RKO (cell line): Measurements from ENCODE around the gene PABPN1L.

ENCODE experiments used
- DNase-seq: peaks from one replicate; pipeline ENCODE4 v3.0.0-alpha.2; 2016; ENCODE audit warnings: low spot score

The PABPN1L gene

GRCh38 chr16:88884569-88885271, 18.3 kb upstream of the PABPN1L start:
- no peak for DNase-seq

- DNase-seq = no peak
Observed at GRCh38 chr16:88883946-88884345, 17.5 kb upstream of the PABPN1L start.

GRCh38 chr16:88883117-88883895, 16.8 kb upstream of the PABPN1L start:
- no peak for DNase-seq

GRCh38 chr16:88882358-88883030, 16.0 kb upstream of the PABPN1L start:
- no peak for DNase-seq

GRCh38 chr16:88881675-88882357, 15.4 kb upstream of the PABPN1L start:
- DNase-seq = no peak

- no peak for DNase-seq
Observed at GRCh38 chr16:88881007-88881615, 14.7 kb upstream of the PABPN1L start.

- no peak for DNase-seq
Observed at GRCh38 chr16:88880226-88881006, 14.0 kb upstream of the PABPN1L start.

GRCh38 chr16:88879788-88880055, 13.3 kb upstream of the PABPN1L start:
- DNase-seq = no peak

- DNase-seq = no peak
Observed at GRCh38 chr16:88878967-88879787, 12.7 kb upstream of the PABPN1L start.

GRCh38 chr16:88878356-88878755, 11.9 kb upstream of the PABPN1L start:
- no peak for DNase-seq

- no peak for DNase-seq
Observed at GRCh38 chr16:88877564-88878289, 11.3 kb upstream of the PABPN1L start.

GRCh38 chr16:88876942-88877526, 10.6 kb upstream of the PABPN1L start:
- DNase-seq = no peak

GRCh38 chr16:88875703-88876234, 9.3 kb upstream of the PABPN1L start:
- DNase-seq = no peak

- DNase-seq = no peak
Observed at GRCh38 chr16:88874938-88875599, 8.6 kb upstream of the PABPN1L start.

- no peak for DNase-seq
Observed at GRCh38 chr16:88872650-88873331, 6.3 kb upstream of the PABPN1L start.

- no peak for DNase-seq
Observed at GRCh38 chr16:88871730-88872416, 5.4 kb upstream of the PABPN1L start.

- no peak for DNase-seq
Observed at GRCh38 chr16:88871349-88871702, 4.9 kb upstream of the PABPN1L start.
